GM12865 (cell line): ENCODE measurements around the gene EPS8.

Experiments used
- DNase-seq: peaks from one replicate; pipeline ENCODE4 v3.0.0; 2010; ENCODE audit warnings: low read depth
- H3K4me3 ChIP-seq: 2 replicates; pipeline ENCODE4 v1.5.1; 2011; ENCODE audit warnings: mild to moderate bottlenecking, low read depth, low read length, control low read depth
- TF ChIP-seq, protein P1 (sequence below): IDR thresholded peaks from 2 replicates; pipeline ENCODE4 v1.5.1; 2011; ENCODE audit warnings: low read length, control low read depth, low read depth, inconsistent platforms; ENCODE audit not compliant: insufficient read depth; ENCODE audit errors: missing control alignments

Gene EPS8

DNA sequence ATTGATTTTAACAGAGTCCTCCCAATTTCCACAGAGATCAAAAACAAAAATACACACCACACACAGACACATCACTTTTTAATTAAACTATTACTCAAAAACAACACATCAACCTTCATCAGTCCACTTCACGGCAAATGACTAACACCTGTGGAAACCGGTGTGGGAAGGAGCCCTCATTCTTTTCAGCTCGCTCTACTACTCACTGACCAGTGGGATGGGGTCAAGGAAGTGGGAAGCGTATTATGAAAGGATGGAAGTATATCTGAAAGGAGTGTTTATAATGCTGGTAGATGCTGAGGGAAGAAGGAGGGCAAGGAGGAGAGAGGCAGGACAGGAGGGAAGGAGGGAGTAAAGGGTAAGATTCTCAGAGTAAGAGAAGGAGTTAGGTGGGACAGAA is 156.5 kb downstream of the EPS8 start:
- no peak for DNase-seq
- TF ChIP-seq, protein P1, sequence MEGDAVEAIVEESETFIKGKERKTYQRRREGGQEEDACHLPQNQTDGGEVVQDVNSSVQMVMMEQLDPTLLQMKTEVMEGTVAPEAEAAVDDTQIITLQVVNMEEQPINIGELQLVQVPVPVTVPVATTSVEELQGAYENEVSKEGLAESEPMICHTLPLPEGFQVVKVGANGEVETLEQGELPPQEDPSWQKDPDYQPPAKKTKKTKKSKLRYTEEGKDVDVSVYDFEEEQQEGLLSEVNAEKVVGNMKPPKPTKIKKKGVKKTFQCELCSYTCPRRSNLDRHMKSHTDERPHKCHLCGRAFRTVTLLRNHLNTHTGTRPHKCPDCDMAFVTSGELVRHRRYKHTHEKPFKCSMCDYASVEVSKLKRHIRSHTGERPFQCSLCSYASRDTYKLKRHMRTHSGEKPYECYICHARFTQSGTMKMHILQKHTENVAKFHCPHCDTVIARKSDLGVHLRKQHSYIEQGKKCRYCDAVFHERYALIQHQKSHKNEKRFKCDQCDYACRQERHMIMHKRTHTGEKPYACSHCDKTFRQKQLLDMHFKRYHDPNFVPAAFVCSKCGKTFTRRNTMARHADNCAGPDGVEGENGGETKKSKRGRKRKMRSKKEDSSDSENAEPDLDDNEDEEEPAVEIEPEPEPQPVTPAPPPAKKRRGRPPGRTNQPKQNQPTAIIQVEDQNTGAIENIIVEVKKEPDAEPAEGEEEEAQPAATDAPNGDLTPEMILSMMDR = no peak
- no peak overlapping the region for H3K4me3 ChIP-seq

DNA sequence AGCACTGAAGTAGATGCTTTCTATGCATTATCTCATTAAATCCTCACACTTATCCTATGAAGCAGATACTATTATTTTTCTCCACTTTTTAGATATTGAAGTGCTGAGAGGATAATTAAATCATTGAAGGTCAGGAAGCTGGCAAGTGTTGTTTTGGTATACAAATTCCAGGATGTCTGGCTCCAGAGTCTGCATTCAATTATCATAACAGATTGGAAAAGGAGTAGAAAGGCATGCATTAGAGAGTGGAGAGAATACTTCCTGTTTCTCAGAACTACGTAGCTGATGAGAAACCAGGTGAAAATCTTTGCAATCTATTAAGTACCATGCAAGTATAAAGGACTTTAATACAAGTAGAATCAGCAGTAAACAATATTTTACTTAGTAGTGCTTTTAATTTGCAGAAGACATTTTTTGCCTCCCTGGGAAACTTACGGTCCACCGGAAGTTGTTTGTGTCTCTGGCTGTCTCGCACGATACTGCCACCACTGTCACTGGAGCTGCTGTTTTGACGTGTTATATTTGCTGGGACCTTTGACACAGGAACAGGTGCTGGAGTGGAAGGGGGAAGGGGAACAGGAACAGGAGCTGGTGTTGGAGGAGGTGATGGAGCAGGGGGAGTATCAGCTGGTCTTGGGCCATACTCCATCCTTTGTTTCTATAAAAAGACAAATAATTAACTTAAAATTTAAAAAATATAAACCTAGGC is 158.0 kb downstream of the EPS8 start:
- H3K4me3 ChIP-seq = peak overlapping the region; percentile 26
- TF ChIP-seq, protein P1 = no peak
- peak; percentile 64 for DNase-seq

DNA sequence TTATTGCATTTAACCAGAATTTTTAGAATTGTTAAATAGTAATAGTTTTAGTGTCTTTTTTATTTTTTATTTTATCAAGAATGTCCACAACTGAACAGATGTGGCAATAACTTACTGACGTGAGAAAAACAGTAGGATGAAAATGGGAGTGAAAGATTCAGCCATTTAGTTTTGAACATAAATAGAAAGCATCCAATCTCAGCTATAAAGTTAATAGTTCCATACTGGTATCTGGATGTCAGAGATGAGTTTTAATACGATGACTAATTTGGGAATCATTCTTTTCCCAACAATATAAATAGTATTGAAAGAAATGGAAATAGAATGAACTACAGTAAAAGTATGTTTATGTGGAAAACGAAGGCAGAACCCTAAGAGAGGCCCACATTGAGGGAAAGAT is 159.4 kb downstream of the EPS8 start:
- DNase-seq = no peak
- no peak overlapping the region for H3K4me3 ChIP-seq
- TF ChIP-seq, protein P1 = no peak

DNA sequence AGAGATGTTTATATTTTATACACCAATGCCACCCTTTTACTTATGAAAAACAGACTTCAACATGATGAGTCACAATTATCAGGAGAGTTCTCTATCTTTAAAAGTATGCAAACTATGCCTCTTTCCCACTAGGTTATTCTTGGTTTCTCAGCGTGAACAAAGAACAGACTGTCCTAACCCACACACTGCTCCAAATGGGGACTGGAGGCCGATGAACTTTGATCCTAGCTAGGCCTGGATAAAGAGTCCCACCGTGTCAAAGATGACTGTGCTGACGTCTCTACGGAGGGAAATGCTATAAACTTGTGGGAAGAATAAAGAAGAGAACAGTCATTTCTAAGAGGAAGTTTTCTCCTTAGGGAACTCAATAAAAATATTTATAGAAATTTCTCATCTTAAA is 160.1 kb downstream of the EPS8 start:
- TF ChIP-seq, protein P1 = no peak
- no peak overlapping the region for H3K4me3 ChIP-seq
- DNase-seq = peak; percentile 39

DNA sequence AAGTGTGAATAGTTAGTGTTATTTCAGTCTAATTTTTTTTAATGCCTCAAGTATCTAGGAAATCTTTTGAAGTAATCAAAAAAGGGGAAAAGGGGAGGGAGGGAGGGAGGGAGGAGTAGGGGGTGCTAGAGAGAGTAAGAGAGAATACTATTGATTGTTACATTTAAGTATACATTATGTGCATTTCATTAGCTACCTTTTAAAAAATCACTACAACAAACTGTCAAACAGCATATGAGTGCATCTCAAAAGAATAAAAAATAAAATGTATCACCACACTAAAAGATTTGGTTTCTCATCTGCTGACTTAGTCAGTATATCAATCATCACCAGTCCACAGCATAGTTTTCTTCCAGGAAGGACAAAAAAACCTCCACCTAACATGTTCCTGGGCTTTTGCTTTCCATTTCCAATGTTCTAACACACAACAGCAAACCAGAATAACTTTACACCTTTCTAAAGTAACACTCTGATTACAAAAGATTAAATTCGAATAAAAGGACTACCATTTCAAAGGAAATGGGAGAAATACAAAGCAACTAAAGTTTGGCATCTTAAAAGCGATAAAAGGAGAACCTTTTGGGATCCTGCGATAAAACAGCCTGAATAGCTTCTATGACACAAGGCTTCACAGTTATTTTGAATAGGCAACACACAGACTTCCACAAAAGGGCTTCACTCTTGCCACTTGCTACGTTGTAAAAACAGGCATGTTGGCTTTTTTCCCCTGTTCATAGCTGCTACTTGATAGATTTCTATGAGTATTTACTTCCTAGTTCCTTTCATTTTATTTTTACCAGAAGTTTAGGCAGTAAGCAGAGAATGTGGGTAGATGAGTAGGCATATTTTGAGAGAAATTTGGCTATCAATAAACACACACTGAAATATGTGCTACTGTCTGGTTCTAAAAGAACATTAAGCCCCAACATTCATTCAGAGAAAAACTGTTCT is 160.9 kb downstream of the EPS8 start:
- no peak overlapping the region for H3K4me3 ChIP-seq
- DNase-seq = no peak
- TF ChIP-seq, protein P1 = no peak

DNA sequence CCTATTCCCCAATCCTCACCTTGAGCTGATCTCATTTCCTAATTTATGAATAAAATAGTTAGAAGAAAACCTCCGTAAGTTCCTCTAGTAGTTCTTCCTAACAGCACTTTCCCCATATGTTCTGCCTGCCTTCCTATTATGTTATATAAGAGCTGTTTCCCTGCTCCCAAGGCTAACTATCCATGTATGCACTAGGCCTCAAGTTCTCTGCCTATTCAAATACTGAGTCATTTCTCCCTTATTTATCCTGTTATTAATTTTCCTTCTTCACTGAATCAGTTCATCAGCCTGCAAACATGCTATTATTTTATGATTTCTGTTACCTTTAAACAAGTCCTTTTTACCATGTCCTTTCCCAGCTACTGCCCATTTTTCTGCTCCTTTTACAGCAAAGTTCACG is 164.1 kb downstream of the EPS8 start:
- no peak for DNase-seq
- TF ChIP-seq, protein P1 = no peak
- no peak overlapping the region for H3K4me3 ChIP-seq
